HG03460 (cell line): ENCODE data around the gene HECA.
"Not testable (repeated sequence)": the region's sequence is repeated elsewhere in the genome, so short reads cannot be mapped to it uniquely, and the experiment has no call there.

Source experiments
- ATAC-seq: cut with Tn5 transposase; IDR thresholded peaks from one replicate; pipeline ENCODE4 v1.9.1; 2021; ENCODE audit not compliant: unreplicated experiment

Gene HECA

GRCh38 chr6:139135578-139136545, 982 bp downstream of the HECA start:
- peak; percentile 33 for ATAC-seq

DNA sequence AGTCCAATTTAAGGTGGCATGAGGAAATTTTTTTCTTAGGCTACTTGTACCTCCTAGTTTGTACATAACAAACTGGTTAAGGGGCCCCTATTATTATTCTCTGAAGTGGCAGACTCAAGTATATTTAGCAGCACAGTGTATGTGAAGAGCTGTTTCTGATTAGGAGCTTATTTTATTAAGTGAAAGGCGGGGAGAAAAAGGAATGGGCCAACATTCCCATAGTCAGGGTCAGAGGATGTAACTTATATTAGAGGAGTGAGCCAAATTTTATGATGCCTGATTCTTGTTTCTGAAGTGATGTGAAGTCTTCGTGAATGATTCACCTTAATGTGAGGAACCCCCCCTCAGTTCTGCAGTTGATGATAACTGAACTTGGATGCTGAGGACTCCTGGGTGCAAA, 2.8 kb downstream of the HECA start:
- ATAC-seq, result no peak

DNA sequence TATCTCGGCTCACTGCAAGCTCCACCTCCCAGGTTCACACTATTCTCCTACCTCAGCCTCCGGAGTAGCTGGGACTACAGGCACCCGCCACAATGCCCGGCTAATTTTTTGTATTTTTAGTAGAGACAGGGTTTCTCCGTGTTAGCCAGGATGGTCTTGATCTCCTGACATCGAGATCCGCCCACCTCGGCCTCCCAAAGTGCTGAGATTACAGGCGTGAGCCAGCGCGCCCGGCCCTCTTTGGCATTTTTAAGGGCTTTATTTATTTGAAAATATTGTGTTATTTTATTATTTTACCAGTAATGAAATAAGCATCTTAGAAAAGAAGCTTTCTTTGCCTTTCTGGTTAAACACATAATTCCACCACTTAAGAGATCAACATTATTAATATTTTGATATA, 6.0 kb downstream of the HECA start:
- ATAC-seq, result not testable (repeated sequence)

- no peak for ATAC-seq
Observed at GRCh38 chr6:139142262-139142661, 7.4 kb downstream of the HECA start.

GRCh38 chr6:139143111-139143510, 8.2 kb downstream of the HECA start:
- ATAC-seq, result no peak

- no peak for ATAC-seq
Observed at GRCh38 chr6:139144490-139145085, 9.7 kb downstream of the HECA start.

DNA sequence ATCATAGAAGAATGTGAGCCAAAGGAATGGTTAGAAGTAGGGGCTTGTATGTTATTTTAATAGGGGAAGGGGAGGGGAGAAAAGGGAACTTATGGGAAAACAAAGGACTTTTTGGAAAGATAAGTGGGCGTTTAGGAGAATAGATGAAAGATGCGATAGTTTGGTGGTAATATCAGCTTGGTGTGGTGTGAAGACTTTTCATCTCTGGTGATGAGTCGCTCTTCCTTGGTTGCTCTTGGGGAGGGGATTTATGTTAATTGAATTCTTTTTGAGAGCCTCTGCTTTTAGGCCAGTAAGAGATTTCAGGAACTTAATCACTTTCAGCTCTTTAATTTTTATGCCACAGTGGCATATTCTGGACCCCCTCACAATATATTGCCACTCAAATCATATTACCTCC, 10.8 kb downstream of the HECA start:
- ATAC-seq, result no peak

DNA sequence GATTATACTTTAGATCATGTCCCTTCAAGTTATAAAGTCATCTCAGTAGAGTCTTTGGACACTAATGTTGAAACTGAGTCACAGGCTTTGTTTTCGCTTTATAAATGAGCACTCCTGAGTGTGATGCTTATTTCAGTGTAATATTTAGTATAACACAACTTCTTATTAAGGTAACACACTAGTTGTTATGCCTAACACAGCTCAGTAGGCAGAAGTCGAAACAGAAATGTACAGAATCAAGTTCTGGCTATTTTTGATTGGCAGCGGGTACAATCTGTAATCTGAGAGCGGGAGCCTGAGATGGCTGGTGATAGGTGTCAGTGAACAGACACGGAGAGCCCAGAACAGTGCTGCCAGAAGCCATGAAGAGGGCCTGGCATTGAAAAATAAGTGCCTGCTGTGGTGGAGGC, 11.4 kb downstream of the HECA start:
- no peak for ATAC-seq

GRCh38 chr6:139147628-139148027, 12.7 kb downstream of the HECA start:
- no peak for ATAC-seq

- ATAC-seq, result no peak
Observed at GRCh38 chr6:139148557-139149235, 13.8 kb downstream of the HECA start.

DNA sequence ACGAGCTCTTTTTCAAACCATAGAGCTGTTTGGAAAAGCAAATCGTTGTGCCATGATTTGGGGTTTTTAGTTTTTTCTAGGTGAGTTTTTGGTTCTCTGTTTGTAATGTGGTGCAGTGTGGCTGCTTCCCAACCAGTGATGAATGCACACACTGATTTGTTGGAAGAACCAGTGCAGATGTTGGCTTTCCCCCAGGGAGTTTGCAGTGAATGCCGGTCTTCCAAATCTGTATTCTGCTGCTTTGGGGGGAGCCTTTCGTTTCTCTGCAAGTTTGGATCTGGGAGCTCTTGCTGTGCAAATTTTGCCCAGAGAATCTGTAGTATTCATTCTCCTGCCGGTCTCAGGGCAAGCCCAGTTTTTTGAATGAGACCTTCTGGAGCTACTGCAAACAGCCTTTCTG, 14.5 kb downstream of the HECA start:
- no peak for ATAC-seq

- ATAC-seq, result no peak
Observed at GRCh38 chr6:139150920-139151319, 16.0 kb downstream of the HECA start.

DNA sequence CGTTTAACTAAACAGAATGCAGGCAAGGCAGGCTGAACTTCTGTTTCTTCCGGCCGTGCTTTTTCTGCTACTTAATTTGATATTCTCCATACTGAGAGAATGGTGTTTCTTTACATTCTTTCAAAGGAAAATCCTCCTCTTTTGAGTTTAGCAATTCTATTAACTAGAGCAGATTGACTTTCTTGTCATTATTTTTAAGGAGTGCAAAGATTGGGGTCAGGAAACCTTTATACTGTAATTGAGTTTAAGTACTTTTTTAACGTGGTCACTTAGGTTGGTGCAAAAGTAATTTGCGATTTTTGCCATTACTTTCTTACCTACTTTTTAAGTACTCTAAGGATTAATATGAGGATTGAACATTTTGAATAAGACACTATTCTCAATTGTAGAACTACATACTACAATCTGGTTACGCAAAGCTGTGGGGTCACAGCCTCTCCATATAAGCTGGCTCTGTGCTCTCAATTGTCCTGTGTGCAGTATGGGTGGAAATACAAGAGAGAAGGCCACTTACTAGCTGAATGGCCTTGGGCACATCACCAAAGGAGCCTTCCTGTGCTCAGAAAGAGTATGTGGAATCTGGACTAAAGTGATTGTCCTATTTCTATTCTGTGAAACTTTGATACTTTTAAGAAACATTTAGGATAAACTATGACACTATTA, 16.7 kb downstream of the HECA start:
- no peak for ATAC-seq

DNA sequence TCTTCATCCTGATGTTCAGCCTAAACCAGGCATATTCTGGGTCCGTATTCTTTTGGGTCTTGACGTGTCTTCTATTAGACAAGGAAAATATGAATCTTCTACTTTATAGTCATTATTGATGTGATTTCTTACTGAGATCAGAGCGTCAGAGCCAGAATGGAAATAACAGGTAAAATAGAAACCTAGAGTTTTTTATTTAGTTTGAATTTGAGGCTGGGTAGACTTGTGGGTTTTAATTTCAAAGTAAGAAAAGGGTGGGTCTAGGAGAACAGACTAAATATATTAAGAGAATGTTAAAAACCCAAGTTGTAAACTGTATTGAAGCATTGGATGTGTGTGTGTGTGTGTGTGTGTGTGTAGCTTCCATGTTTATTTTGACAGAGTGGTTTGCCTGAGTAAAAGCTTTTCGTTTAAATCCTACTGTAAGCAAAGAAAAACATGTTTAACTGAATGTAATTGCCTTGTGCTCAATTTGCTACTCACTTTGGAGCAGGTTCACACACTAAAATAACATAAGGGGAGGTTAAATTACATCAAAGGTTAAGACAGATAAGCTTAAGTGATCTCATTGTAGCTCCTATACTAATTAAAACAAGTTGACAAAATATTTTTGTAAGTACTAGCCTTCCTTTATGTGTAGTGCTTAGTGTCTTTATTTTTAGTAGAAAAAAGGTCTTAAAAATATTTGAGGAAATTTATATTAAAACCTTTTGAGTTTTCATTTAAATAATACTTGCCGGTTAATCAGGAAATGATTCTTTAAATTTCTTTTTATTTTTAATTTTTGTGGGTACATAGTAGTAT, 17.4 kb downstream of the HECA start:
- ATAC-seq, result no peak

DNA sequence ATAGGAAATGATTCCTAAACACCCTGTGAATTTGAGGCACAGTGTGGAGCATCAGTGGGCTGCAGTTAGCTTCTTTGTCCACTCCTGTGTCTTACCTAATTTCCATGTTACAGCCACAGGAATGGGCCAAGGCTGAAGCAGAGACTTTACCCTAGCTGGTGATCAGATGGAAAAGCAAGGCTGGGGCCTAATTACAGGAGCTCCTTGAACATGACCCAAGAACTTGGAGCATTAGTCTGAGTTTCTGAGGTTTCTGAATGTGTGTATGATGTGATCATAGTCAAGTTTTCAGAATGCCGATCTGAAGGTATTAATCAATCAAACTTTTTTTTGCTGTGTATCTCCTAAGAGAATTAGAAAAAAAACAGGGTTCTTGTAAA, 18.0 kb downstream of the HECA start:
- ATAC-seq, result no peak

DNA sequence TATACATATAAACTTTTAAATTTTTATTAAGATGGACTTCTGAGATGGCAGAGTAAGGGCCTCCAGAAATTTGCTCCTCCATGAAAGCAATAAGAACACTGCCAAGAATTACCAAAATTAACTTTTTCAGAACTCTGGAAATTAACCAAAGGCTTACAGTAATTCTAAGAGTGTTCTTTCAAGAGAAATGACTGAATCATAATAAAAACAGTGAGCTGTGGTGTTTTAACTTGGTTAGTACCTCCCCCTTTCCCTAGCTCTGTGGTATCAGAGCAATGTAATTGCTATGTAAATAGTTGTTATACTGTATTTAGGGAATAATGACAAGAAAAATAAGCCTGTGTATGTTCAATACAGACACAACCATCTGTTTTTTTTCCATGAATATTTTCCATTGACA, 19.0 kb downstream of the HECA start:
- ATAC-seq, result no peak

DNA sequence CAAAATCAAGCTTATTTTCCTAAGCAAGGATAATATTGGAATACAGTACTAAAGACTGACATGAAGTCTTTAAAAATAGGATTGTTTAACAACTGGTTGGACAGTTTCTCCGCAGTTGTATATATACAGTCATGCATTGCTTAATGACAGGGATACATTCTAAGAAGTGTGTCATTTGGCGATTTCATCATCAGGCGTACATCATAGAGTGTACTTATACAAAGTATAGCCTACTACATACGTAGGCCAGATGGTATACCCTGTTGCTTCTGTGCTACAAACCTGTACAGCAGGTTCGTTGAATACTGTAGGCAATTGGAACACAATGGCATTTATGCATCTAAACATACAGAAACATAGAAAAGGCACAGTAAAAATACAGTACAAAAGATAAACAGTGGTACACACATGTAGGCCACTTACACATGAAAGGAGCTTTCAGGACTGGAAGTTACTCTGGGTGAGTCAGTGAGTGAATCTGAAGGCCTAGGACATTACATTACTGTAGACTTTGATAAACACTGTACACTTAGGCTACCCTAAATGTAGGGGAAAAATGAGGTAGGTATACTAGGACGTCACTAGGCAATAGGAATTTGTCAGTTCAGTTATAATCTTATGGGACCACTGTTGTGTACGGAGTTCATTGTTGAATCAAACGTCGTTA, 20.1 kb downstream of the HECA start:
- ATAC-seq, result no peak

GRCh38 chr6:139156102-139156501, 21.2 kb downstream of the HECA start:
- no peak for ATAC-seq

- no peak for ATAC-seq
Observed at GRCh38 chr6:139156551-139156950, 21.7 kb downstream of the HECA start.

DNA sequence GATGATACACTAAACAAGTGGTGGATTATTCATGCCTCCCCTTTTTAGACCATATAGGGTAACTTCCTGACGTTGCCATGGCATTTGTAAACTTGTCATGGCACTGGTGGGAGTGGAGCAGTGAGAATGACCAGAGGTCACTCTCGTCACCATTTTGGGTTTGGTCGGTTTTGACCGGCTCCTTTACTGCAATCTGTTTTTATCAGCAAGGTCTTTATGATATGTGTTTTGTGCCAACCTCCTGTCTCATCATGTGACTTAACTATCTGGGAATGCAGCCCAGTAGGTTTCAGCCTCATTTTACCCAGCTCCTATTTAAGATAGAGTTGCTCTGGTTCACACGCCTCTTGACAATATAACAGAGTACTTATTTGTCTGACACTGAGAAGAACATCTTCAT, 22.2 kb downstream of the HECA start:
- not testable (repeated sequence) for ATAC-seq
